ENCODE data around the gene ZNF502.

Gene ZNF502

GRCh38 chr3:44771424-44772098, 59.1 kb downstream of the ZNF502 start:
- no peak for DNase-seq

- DNase-seq, result no peak
These were observed 59.6 kb downstream of the ZNF502 start for GRCh38 chr3:44772099-44772442.

Measured in NCI-H1048 (cell line).